ENCODE results near the gene LDB2. TPM values are rescaled to one million over a fixed set of nuclear protein-coding genes. Genes with fewer than 3 reads are reported as not detected.

Gene LDB2
- total RNA-seq, 1 experiment from 2014 or later = not detected

GRCh38 chr4:16819652-16820051 is 78.8 kb downstream of the LDB2 start:
- intact Hi-C loops (cut with micrococcal nuclease) = no loop called here
- no peak for TF ChIP-seq CTCF (conservative IDR thresholded peaks at IDR 0.05; ENCODE audit: low read depth, low read length)
- no peak for TF ChIP-seq EZH2phosphoT487 (IDR thresholded peaks at IDR 0.05; ENCODE audit: borderline replicate concordance, low read length)
- TF ChIP-seq EZH2 (IDR thresholded peaks at IDR 0.05; ENCODE audit: low read length, unreplicated experiment) = no peak
- H3K27me3 ChIP-seq (ENCODE audit: low read length) = peaks cover 47% of the 10 kb centered on the region; the same call in 1 of the 2 replicates
- H3K4me3 ChIP-seq (ENCODE audit: low read length) = no peak overlapping the region
- no peak overlapping the region for H3K27ac ChIP-seq (ENCODE audit: low read length)
- no peaks in the 10 kb centered on the region for H3K9me3 ChIP-seq (ENCODE audit: low read length)
- CTCF ChIA-PET = no interaction called here
- no peak overlapping the region for H2AFZ ChIP-seq (ENCODE audit: low read length)
- H3K36me3 ChIP-seq (ENCODE audit: low read depth, low read length) = no peaks in the 10 kb centered on the region
- no peak for DNase-seq
- POLR2A ChIA-PET (ENCODE audit: unreplicated experiment) = no interaction called here
- ATAC-seq = no peak
- no peaks in the 10 kb centered on the region for H3K9me2 ChIP-seq (replicated peaks; ENCODE audit: low read length)
- no peaks in the 10 kb centered on the region for H3K4me1 ChIP-seq (ENCODE audit: insufficient read depth, low read length)
- H3K79me2 ChIP-seq (ENCODE audit: low read length) = no peaks in the 10 kb centered on the region
- no peaks in the 10 kb centered on the region for H4K20me1 ChIP-seq (ENCODE audit: low read length)
- H3K4me2 ChIP-seq (ENCODE audit: low read length) = no peak overlapping the region
- no peak overlapping the region for H3K9ac ChIP-seq (ENCODE audit: low read length)
- H3F3A ChIP-seq (ENCODE audit: low read length, unreplicated experiment) = no peaks in the 10 kb centered on the region
- no TSS peak for BruUV-seq (replicated peaks)

- Histone ChIP-seq H3K4me1 (ENCODE audit: insufficient read depth, low read length) (no peaks in the 10 kb centered on the region), H3K4me2 (ENCODE audit: low read length) (no peak overlapping the region), H3F3A (ENCODE audit: low read length, unreplicated experiment) (no peaks in the 10 kb centered on the region), H3K79me2 (ENCODE audit: low read length) (no peaks in the 10 kb centered on the region), H3K9me2 (replicated peaks; ENCODE audit: low read length) (no peaks in the 10 kb centered on the region), H3K27me3 (ENCODE audit: low read length) (peaks cover 48% of the 10 kb centered on the region; the same call in 1 of the 2 replicates), H3K36me3 (ENCODE audit: low read depth, low read length) (no peaks in the 10 kb centered on the region), H3K27ac (ENCODE audit: low read length) (no peak overlapping the region), H3K9ac (ENCODE audit: low read length) (no peak overlapping the region), H2AFZ (ENCODE audit: low read length) (no peak overlapping the region), H4K20me1 (ENCODE audit: low read length) (no peaks in the 10 kb centered on the region), H3K9me3 (ENCODE audit: low read length) (no peaks in the 10 kb centered on the region), H3K4me3 (ENCODE audit: low read length) (no peak overlapping the region)
- ChIA-PET POLR2A (ENCODE audit: unreplicated experiment) (no interaction called here), CTCF (no interaction called here)
- no peak for ATAC-seq
- intact Hi-C loops (cut with micrococcal nuclease) = no loop called here
- no peak for DNase-seq
- BruUV-seq (replicated peaks) = no TSS peak
- TF ChIP-seq EZH2phosphoT487 (IDR thresholded peaks at IDR 0.05; ENCODE audit: borderline replicate concordance, low read length) (no peak), CTCF (conservative IDR thresholded peaks at IDR 0.05; ENCODE audit: low read depth, low read length) (no peak), EZH2 (IDR thresholded peaks at IDR 0.05; ENCODE audit: low read length, unreplicated experiment) (no peak)
These were observed 80.4 kb downstream of the LDB2 start for GRCh38 chr4:16818005-16818404.

- Histone ChIP-seq H2AFZ (ENCODE audit: low read length) (no peak overlapping the region), H3K9ac (ENCODE audit: low read length) (no peak overlapping the region), H3K4me2 (ENCODE audit: low read length) (no peak overlapping the region), H4K20me1 (ENCODE audit: low read length) (no peaks in the 10 kb centered on the region), H3K79me2 (ENCODE audit: low read length) (no peaks in the 10 kb centered on the region), H3K4me3 (ENCODE audit: low read length) (no peak overlapping the region), H3K9me3 (ENCODE audit: low read length) (no peaks in the 10 kb centered on the region), H3K4me1 (ENCODE audit: insufficient read depth, low read length) (no peaks in the 10 kb centered on the region), H3F3A (ENCODE audit: low read length, unreplicated experiment) (no peaks in the 10 kb centered on the region), H3K27me3 (ENCODE audit: low read length) (peaks cover 48% of the 10 kb centered on the region; the same call in 1 of the 2 replicates), H3K27ac (ENCODE audit: low read length) (no peak overlapping the region), H3K9me2 (replicated peaks; ENCODE audit: low read length) (no peaks in the 10 kb centered on the region), H3K36me3 (ENCODE audit: low read depth, low read length) (no peaks in the 10 kb centered on the region)
- TF ChIP-seq EZH2 (IDR thresholded peaks at IDR 0.05; ENCODE audit: low read length, unreplicated experiment) = no peak
- TF ChIP-seq EZH2phosphoT487 (IDR thresholded peaks at IDR 0.05; ENCODE audit: borderline replicate concordance, low read length) = no peak
- TF ChIP-seq CTCF (conservative IDR thresholded peaks at IDR 0.05; ENCODE audit: low read depth, low read length) = no peak
- intact Hi-C loops (cut with micrococcal nuclease) = no loop called here
- ATAC-seq (no peak), DNase-seq (no peak)
- POLR2A ChIA-PET (ENCODE audit: unreplicated experiment) = no interaction called here
- CTCF ChIA-PET = no interaction called here
- no TSS peak for BruUV-seq (replicated peaks)
These were observed 81.2 kb downstream of the LDB2 start for GRCh38 chr4:16817286-16817685.

Data from PC-3 (cell line).